ENCODE data around the gene FAM98C. TPM values are rescaled to one million over a fixed set of nuclear protein-coding genes. Genes with fewer than 3 reads are reported as not detected.

FAM98C gene
- total and polyA plus RNA-seq, 2 experiments from 2014 or later, result 13.8 to 27.3 TPM

GRCh38 chr19:38386300-38386970, 16.5 kb upstream of the FAM98C start:
- Histone ChIP-seq H3K27ac (no peak overlapping the region), H3K4me3 (no peak overlapping the region), H3K9me2 (ENCODE audit: insufficient read depth) (no peaks in the 10 kb centered on the region), H3K79me2 (ENCODE audit: insufficient read depth) (no peaks in the 10 kb centered on the region; the same call in 1 of the 2 replicates), H3F3A (ENCODE audit: insufficient read depth) (0 out of 2 replicates have a peak, but pooled peaks cover 8% of the 10 kb centered on the region), H3K9ac (no peak overlapping the region), H2AFZ (no peak overlapping the region), H3K4me2 (ENCODE audit: unreplicated experiment) (no peak overlapping the region), H4K20me1 (ENCODE audit: insufficient read depth) (no peaks in the 10 kb centered on the region), H3K9me3 (ENCODE audit: low read depth) (no peaks in the 10 kb centered on the region), H3K27me3 (replicated peaks; ENCODE audit: insufficient read depth) (no peaks in the 10 kb centered on the region), H3K36me3 (ENCODE audit: low read depth) (peaks cover 15% of the 10 kb centered on the region; the same call in 1 of the 2 replicates), H3K4me1 (ENCODE audit: insufficient read depth) (no peaks in the 10 kb centered on the region)
- 61 to 67% methylated on average over 44 to 51 of the region's 61 CpGs for WGBS, 2 experiments (ENCODE audit: low coverage in 1 of 2, low lambda C conversion rate in 2 of 2, missing lambda C conversion rate in 2 of 2)
- in situ Hi-C loops (cut with MboI), result no loop called here
- DNase-seq, result no peak
- TF ChIP-seq EZH2phosphoT487 (IDR thresholded peaks at IDR 0.05; ENCODE audit: insufficient read depth, low read depth) (no peak), EZH2 (IDR thresholded peaks at IDR 0.05; ENCODE audit: insufficient read depth, poor library complexity, severe bottlenecking) (no peak)

- Histone ChIP-seq H3K79me2 (ENCODE audit: insufficient read depth) (no peaks in the 10 kb centered on the region), H3K9me3 (ENCODE audit: low read depth) (no peaks in the 10 kb centered on the region), H3K4me3 (peak overlapping the region; percentile 93), H3F3A (ENCODE audit: insufficient read depth) (0 out of 2 replicates have a peak, but pooled peaks cover 10% of the 10 kb centered on the region), H2AFZ (peak overlapping the region; percentile 86; the same call in 1 of the 2 replicates), H3K4me1 (ENCODE audit: insufficient read depth) (0 out of 2 replicates have a peak, but pooled peaks cover 3% of the 10 kb centered on the region), H3K9ac (peak overlapping the region; percentile 78; the same call in 1 of the 2 replicates), H4K20me1 (ENCODE audit: insufficient read depth) (no peaks in the 10 kb centered on the region), H3K4me2 (ENCODE audit: unreplicated experiment) (peak overlapping the region; percentile 57), H3K27ac (peak overlapping the region; percentile 56), H3K36me3 (ENCODE audit: low read depth) (0 out of 2 replicates have a peak, but pooled peaks cover 9% of the 10 kb centered on the region), H3K27me3 (replicated peaks; ENCODE audit: insufficient read depth) (no peaks in the 10 kb centered on the region), H3K9me2 (ENCODE audit: insufficient read depth) (no peaks in the 10 kb centered on the region)
- in situ Hi-C loops (cut with MboI), result no loop called here
- peak; percentile 54 for DNase-seq
- TF ChIP-seq EZH2phosphoT487 (IDR thresholded peaks at IDR 0.05; ENCODE audit: insufficient read depth, low read depth) (no peak), EZH2 (IDR thresholded peaks at IDR 0.05; ENCODE audit: insufficient read depth, poor library complexity, severe bottlenecking) (no peak)
- 7 to 14% methylated on average over 26 to 30 of the region's 36 CpGs for WGBS, 2 experiments (ENCODE audit: low coverage in 1 of 2, low lambda C conversion rate in 2 of 2, missing lambda C conversion rate in 2 of 2)
Measured at GRCh38 chr19:38386971-38387549, 15.8 kb upstream of the FAM98C start.

GRCh38 chr19:38387550-38388348, 15.1 kb upstream of the FAM98C start, which contains the start of gene GGN:
GGN (minus strand) TSS chr19:38388034; CDS start chr19:38387261, 773 bp downstream.
- peak within 1 kb of the TSS; percentile 78 for H3K9ac ChIP-seq

More at GRCh38 chr19:38387550-38388348, 15.1 kb upstream of the FAM98C start, which contains the start of gene GGN:
- no peaks in the 10 kb centered on the region for H3K9me3 ChIP-seq (ENCODE audit: low read depth)
- peak within 1 kb of the TSS; percentile 68 for H3K27ac ChIP-seq
- no peaks in the 10 kb centered on the region for H4K20me1 ChIP-seq (ENCODE audit: insufficient read depth)
- peaks cover 10% of the 10 kb centered on the region for H3K4me1 ChIP-seq (ENCODE audit: insufficient read depth)
- TF ChIP-seq EZH2 (IDR thresholded peaks at IDR 0.05; ENCODE audit: insufficient read depth, poor library complexity, severe bottlenecking) (no peak), EZH2phosphoT487 (IDR thresholded peaks at IDR 0.05; ENCODE audit: insufficient read depth, low read depth) (no peak)
- H3K4me3 ChIP-seq, result peak within 1 kb of the TSS; percentile 93
- 3% methylated on average over 25 to 51 of the region's 51 CpGs for WGBS, 2 experiments (ENCODE audit: low coverage in 1 of 2, low lambda C conversion rate in 2 of 2, missing lambda C conversion rate in 2 of 2)
- in situ Hi-C loops (cut with MboI), result no loop called here
- peak within 1 kb of the TSS; percentile 86 for H2AFZ ChIP-seq
- peak within 1 kb of the TSS; percentile 88 for H3K4me2 ChIP-seq (ENCODE audit: unreplicated experiment)
- no peaks in the 10 kb centered on the region for H3K27me3 ChIP-seq (replicated peaks; ENCODE audit: insufficient read depth)
- 0 out of 2 replicates have a peak, but pooled peaks cover 10% of the 10 kb centered on the region for H3F3A ChIP-seq (ENCODE audit: insufficient read depth)
- no peaks in the 10 kb centered on the region for H3K79me2 ChIP-seq (ENCODE audit: insufficient read depth)
- no peaks in the 10 kb centered on the region for H3K9me2 ChIP-seq (ENCODE audit: insufficient read depth)
- peak; percentile 98 for DNase-seq
- H3K36me3 ChIP-seq (ENCODE audit: low read depth), result 0 out of 2 replicates have a peak, but pooled peaks cover 2% of the 10 kb centered on the region

Data from GM23248 (cell line).